Ovary (tissue), 3 donors: Measurements from ENCODE around the gene FYCO1.

Experiments used
- CTCF ChIP-seq, 3 donors: fragments of 450-650 bp in 2 of 3; fragments of 200-600 bp in 1 of 3; IDR thresholded peaks; one replicate each; pipeline versions ENCODE4 v1.5.1 to v1.8.0; 2016 to 2022; ENCODE audit warnings: antibody characterized with exemption in 3 of 3, mild to moderate bottlenecking in 1 of 3
- EP300 ChIP-seq: sonication (generic); formaldehyde crosslinking; IDR thresholded peaks from one replicate; pipeline ENCODE4 v1.6.1; 2017; ENCODE audit warnings: antibody characterized with exemption
- POLR2A ChIP-seq: fragments of 450-650 bp; IDR thresholded peaks from one replicate; pipeline ENCODE4 v1.6.1; 2017; ENCODE audit warnings: antibody characterized with exemption, mild to moderate bottlenecking, moderate library complexity
- donor health status: DM: no; HTN: no; CAD: no.

- TF ChIP-seq CTCF (IDR thresholded peaks at IDR 0.05) (no peak), POLR2A (no peak), EP300 (no peak)
These were observed 25.9 kb upstream of the FYCO1 start for GRCh38 chr3:46021516-46021915.
